GM12801 (cell line): ENCODE results near the gene OR5K4.

Experiments used
- TF ChIP-seq, protein P1 (sequence below): IDR thresholded peaks from one replicate; pipeline ENCODE4 v1.5.1; 2011; ENCODE audit warnings: control low read depth; ENCODE audit not compliant: insufficient read length; ENCODE audit errors: extremely low read depth

The OR5K4 gene

DNA sequence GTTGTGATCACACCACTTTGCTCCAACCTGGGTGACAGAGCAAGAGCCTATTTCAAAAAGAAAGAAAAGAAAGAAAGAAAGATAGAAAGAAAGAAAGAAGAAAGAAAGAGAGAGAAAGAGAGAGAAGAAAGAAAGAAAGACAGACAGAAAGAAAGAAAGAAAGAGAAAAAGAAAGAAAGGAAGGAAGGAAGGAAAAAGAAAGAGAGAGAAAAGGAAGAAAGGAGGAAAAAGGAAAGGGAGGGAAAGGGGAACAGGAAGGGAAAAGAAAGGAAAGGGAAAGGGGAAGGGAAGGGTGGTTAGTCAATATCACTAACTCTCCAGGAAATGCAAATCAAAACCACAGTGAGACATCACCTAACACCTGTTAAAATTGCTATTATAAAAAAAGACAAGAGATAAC, 18.2 kb downstream of the OR5K4 start:
- TF ChIP-seq, protein P1, sequence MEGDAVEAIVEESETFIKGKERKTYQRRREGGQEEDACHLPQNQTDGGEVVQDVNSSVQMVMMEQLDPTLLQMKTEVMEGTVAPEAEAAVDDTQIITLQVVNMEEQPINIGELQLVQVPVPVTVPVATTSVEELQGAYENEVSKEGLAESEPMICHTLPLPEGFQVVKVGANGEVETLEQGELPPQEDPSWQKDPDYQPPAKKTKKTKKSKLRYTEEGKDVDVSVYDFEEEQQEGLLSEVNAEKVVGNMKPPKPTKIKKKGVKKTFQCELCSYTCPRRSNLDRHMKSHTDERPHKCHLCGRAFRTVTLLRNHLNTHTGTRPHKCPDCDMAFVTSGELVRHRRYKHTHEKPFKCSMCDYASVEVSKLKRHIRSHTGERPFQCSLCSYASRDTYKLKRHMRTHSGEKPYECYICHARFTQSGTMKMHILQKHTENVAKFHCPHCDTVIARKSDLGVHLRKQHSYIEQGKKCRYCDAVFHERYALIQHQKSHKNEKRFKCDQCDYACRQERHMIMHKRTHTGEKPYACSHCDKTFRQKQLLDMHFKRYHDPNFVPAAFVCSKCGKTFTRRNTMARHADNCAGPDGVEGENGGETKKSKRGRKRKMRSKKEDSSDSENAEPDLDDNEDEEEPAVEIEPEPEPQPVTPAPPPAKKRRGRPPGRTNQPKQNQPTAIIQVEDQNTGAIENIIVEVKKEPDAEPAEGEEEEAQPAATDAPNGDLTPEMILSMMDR: no peak

DNA sequence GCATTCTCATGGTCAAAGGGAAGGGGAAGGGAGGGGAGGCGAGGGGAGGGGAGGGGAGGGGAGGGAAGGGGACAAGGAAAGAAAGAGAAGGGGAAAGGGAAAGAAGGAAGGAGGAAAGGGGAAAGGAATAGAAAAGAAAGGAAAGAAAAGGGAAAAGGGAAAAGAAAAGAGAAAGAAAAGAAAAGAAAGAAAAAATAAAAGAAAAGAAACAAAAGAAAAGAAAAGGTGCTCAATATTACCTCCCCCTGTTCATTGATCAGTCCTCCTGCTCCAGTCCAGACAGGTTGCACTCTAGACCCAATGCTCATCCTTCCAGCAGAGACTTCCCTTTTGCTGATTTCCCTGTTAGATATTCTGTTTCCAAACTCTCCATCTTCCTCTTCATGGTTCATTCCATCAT, 18.8 kb downstream of the OR5K4 start:
- TF ChIP-seq, protein P1: no peak

DNA sequence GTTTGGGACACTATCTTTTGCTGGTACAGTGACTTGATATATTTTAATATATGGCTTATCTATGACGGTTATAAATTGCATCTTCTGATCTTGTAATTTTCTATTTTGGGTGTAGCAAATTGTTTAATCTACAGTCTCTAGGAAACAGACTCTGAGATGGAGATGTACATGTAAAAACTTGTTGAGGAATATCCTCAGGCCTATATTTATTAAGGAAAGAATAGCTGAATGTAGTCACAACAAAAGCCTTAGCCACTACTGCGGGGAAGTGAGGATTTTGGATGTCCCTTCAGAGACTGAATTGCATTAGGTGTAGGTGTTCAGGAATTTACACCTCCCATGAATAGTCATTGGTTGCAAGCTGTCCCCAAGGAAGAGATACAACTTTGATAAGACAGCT, 23.0 kb downstream of the OR5K4 start:
- TF ChIP-seq, protein P1: no peak

GRCh38 chr3:98388147-98388546, 34.5 kb downstream of the OR5K4 start:
- TF ChIP-seq, protein P1: no peak

GRCh38 chr3:98390366-98390765, 36.7 kb downstream of the OR5K4 start, which contains the start of gene OR5K3:
TSS of gene OR5K3 (plus strand) at chr3:98390666. CDS start at chr3:98390666, 0 bp downstream.
- TF ChIP-seq, protein P1: no peak

DNA sequence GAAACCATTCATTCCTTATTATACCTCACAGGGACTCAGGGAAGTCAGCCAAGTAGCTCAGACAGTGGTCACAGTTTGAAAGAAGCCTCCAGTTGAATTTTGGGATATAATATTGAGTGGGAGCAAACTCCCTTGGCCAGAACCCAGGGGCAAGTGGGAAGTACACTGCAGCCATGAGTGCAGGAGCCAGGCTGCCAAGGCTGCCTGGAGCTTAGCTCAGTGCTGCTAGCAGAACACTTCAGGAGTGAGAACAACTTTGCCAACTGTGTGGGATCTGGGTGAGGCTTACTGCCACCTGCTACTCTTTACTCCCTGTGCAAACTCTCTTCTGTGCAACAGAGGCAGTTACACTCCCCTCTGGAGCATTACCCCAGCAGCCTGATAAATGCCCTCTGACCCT, 41.4 kb downstream of the OR5K4 start:
- TF ChIP-seq, protein P1: no peak

- TF ChIP-seq, protein P1: no peak
These were observed 44.9 kb downstream of the OR5K4 start for GRCh38 chr3:98398513-98398912.

DNA sequence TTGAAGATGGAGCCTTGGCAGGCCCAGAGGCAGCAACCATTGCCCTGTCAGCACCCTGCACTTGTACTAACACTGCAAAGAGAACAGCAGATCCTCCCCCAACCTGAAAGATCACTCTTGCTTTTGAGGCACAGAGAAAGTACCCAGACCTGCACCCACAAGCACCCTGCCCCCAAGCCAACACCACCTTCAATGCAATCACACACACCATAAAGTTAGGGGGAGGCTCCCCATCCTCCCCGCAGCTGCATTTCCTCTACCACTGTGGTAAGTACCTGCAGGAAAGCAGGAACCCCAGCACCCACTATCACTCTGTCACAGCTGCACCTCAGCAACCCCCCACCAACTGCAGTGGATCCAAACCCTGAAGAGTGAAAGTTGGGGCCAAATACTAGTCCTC, 48.9 kb downstream of the OR5K4 start:
- TF ChIP-seq, protein P1: no peak
